ENCODE measurements around the gene ACAT1. TPM values are rescaled to one million over a fixed set of nuclear protein-coding genes. Genes with fewer than 3 reads are reported as not detected.
"Not testable (repeated sequence)": the region's sequence is repeated elsewhere in the genome, so short reads cannot be mapped to it uniquely, and the experiment has no call there.

The ACAT1 gene
- total RNA-seq, 1 donor from 2014 or later: 98.5 TPM

GRCh38 chr11:108142304-108142703, 20.9 kb downstream of the ACAT1 start:
- no peak for DNase-seq (ENCODE audit: extremely low read depth, low read depth, low spot score)

- DNase-seq (ENCODE audit: extremely low read depth, low read depth, low spot score): no peak
Observed at GRCh38 chr11:108144615-108145014, 23.2 kb downstream of the ACAT1 start.

GRCh38 chr11:108147150-108147549, 25.8 kb downstream of the ACAT1 start:
- no peak for DNase-seq (ENCODE audit: extremely low read depth, low read depth, low spot score)

GRCh38 chr11:108148556-108148955, 27.2 kb downstream of the ACAT1 start:
- no peak for DNase-seq (ENCODE audit: extremely low read depth, low read depth, low spot score)

GRCh38 chr11:108154591-108154990, 33.2 kb downstream of the ACAT1 start:
- no peak for DNase-seq (ENCODE audit: extremely low read depth, low read depth, low spot score)

GRCh38 chr11:108160970-108161566, 39.7 kb downstream of the ACAT1 start:
- no peak for DNase-seq (ENCODE audit: extremely low read depth, low read depth, low spot score)

- not testable (repeated sequence) for DNase-seq (ENCODE audit: extremely low read depth, low read depth, low spot score)
Observed at GRCh38 chr11:108162878-108163277, 41.5 kb downstream of the ACAT1 start.

GRCh38 chr11:108167624-108168023, 46.3 kb downstream of the ACAT1 start:
- DNase-seq (ENCODE audit: extremely low read depth, low read depth, low spot score): no peak

GRCh38 chr11:108170184-108170583, 48.8 kb downstream of the ACAT1 start:
- DNase-seq (ENCODE audit: extremely low read depth, low read depth, low spot score): no peak

GRCh38 chr11:108177570-108177969, 56.2 kb downstream of the ACAT1 start:
- DNase-seq (ENCODE audit: extremely low read depth, low read depth, low spot score): no peak

- DNase-seq (ENCODE audit: extremely low read depth, low read depth, low spot score): no peak
Observed at GRCh38 chr11:108193725-108194124, 72.4 kb downstream of the ACAT1 start.

- no peak for DNase-seq (ENCODE audit: extremely low read depth, low read depth, low spot score)
Observed at GRCh38 chr11:108196901-108197300, 75.5 kb downstream of the ACAT1 start.

Other genes starting within 250 kb of the ACAT1 start
- not detected in 2 replicates for gene RAB39A, start 193.1 kb upstream of the ACAT1 start, total RNA-seq
- gene CUL5, start 112.7 kb upstream of the ACAT1 start, total RNA-seq: 25.8 and 27.1 TPM in 2 replicates
- 9.9 and 15.8 TPM in 2 replicates for gene NPAT, start 101.1 kb downstream of the ACAT1 start, total RNA-seq
- 29.5 and 64.0 TPM in 2 replicates for gene ATM, start 101.5 kb downstream of the ACAT1 start, total RNA-seq